Hepatic stellate cell (primary cell): Measurements from ENCODE around the gene SOHLH2.

ENCODE experiments used
- DNase-seq: peaks from one replicate; pipeline ENCODE4 v3.0.0; 2011; ENCODE audit warnings: low spot score

The SOHLH2 gene

DNA sequence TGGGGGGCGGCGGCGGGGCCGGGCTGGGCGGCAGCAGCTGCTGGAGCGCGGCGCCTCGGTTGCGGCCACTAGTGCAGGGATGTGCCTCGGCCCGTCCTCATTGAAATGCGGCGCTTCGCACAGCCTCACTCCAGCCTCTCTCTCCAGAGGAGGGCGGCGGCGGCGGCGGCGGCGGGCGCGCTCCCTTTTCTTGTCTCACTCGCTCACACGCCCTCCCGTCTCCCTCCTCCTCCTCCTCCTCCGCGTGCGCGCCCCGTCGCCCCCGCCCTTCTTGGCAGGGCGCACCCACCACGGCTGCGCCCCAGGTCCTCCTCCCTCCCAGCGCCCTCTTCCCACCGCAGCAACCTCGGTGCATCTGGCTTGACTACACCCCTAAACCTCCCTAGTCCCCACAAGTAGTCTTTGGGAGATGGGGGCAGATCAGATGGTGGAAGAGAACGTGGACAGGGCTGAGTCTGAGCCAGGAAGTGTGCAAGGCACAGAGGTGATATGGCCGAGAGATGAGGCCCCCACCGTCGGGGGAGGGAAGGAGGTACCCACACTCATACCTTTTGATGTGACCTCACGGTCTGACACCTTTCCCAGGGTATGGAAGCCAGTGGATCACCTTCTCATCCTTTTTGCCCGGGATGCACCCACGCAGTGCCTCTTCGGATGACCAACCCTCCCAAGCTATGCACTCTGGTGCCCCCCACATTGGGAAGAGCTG is 83.0 kb downstream of the SOHLH2 start, which contains the start of gene DCLK1:
TSS of gene DCLK1 (minus strand) at position 161 of the 709 bp plus-strand sequence.
- no peak for DNase-seq

DNA sequence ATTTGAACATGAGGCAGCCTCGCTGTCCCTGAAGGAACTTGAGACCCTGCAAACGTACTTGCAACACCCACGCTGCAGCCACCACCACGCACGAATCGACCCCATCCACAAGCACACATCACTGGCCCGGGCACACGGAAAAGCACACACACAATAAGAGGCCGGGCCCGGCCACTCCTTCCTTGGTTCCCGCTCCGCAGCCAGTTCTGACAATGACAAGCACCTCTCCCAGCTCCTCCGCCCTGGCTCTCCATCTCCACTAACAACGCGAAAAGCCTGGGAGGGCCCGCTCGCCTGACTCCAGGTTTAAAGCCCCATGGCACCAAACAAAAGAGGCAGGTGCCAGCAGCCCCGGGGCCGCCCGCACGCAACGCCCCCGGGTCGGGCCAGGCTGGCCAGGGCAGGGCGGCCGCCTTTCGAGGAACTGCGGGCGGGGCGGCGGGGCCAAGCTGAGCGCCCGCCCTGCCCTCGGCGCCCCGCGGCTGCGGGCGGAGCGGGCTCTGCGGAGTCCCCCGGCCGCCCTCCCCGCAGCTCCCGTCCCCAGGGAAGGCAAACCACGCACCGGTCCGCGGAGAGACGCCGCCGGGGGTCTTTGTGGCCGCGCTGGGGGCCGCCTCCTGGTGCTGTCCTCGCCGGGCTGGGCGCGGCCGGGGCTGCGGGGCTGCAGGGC is 83.7 kb downstream of the SOHLH2 start:
- DNase-seq, result no peak

GRCh38 chr13:36130193-36130551 is 84.2 kb downstream of the SOHLH2 start:
- DNase-seq, result no peak

DNA sequence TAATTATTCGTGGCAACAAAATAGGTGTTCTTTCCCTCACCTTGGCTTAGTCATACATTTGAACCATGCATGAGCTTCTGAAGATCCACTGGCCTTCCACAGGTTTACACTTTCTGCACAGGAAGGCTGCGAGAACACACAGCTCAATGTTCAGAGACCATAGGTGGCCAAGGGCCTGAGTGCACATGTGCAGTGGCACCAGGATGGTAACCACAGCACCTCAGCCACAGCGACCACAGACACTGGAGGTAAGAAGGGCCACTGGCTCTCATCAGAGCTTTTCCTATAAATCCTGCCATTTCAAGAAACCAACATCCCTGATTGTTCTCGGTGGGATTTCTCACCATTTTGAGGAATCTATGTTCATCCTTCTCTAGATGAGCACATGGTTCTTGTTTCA is 84.8 kb downstream of the SOHLH2 start:
- no peak for DNase-seq

GRCh38 chr13:36126491-36126890 is 87.9 kb downstream of the SOHLH2 start:
- no peak for DNase-seq

DNA sequence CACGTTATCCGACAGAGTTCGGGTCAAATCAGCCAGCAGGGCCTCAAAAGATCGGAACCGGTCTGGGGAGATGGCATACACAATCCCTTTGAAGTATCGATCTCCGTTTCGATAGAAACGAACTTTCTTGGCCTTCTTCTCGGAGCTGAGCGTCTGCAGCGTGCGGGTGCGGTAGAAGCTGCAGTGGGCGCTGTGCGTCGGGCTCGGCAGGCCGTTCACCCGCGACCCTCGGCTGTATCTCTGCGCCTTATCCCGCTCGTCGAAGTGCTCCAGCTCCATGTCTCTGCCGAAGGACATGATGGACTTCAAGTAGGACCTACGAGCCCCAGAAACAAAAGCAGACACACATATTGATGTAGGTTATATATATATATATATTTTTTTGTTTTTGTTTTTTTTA is 88.5 kb downstream of the SOHLH2 start:
- DNase-seq, result no peak

DNA sequence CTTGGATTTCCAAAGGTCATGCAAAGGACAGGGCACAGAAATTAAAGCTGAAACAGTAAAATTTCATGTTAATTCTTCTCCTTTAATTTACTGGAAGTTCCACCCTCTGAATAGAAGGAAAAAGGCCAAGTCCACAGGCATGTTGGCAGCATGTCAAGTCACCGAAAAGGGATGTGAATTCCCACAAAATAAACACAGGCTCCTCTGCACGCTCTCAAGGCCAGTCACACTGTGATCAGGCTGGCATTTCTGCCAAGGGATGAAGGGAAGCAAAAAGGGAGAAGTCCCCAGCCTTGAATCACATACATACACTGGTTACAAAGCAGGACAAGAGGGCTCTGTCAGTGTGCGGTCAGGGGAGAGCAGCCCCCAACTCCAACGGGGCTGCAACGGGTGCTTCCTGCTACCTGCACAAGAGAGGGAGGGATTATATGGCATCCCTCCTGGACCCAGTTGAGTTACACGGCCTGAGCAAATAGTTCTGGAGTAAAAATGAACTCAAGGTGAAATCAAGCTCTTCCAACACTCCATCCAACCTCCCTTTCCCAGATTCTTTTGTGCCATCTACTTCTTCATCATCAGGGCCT is 90.0 kb downstream of the SOHLH2 start:
- peak; percentile 16 for DNase-seq
